GM12878 (cell line): ENCODE data around the gene EPB41L1. TPM values are rescaled to one million over a fixed set of nuclear protein-coding genes. Genes with fewer than 3 reads are reported as not detected.

Experiments
- ATAC-seq: fragments of 200-7000 bp; cut with Tn5 transposase; 3 replicates; pipeline ENCODE4 v1.9.1; 2020; ENCODE audit warnings: mild to moderate bottlenecking, moderate library complexity
- BruUV-seq: library from RNA; stranded (reverse); fragments of 400-500 nt; replicated peaks from 2 replicates; lab custom pipeline; 2021; lab: Mats Ljungman, UMichigan
- CTCF ChIA-PET: fragments of 300-600 bp; sonication (Branson Sonifier 250); formaldehyde crosslinking; extraction: SDS; loops from one replicate; lab custom pipeline; 2021; ENCODE audit warnings: inconsistent platforms; lab: Yijun Ruan, JAX
- POLR2A ChIA-PET: fragments of 350-600 bp; formaldehyde crosslinking; extraction: SDS; loops from one replicate; lab custom pipeline; 2021; ENCODE audit warnings: inconsistent platforms; lab: Charles Lee
- RAD21 ChIA-PET: fragments of 300-600 bp; sonication (Branson Sonifier 250); formaldehyde crosslinking; loops from one replicate; lab custom pipeline; 2023; ENCODE audit warnings: antibody characterized with exemption; ENCODE audit not compliant: unreplicated experiment; lab: Charles Lee
- SMC1A ChIA-PET: fragments of 300-600 bp; sonication (Branson Sonifier 250); formaldehyde crosslinking; loops from one replicate; lab custom pipeline; 2023; ENCODE audit not compliant: unreplicated experiment, uncharacterized antibody; lab: Charles Lee
- DNase-seq: peaks from one replicate; pipeline ENCODE4 v3.0.0-alpha.2; 2011; ENCODE audit warnings: low read depth, low spot score
- FAIRE-seq: peaks from 3 replicates; lab custom pipeline; 2011; peaks lifted over from hg19 to GRCh38; lab: Jason Lieb, UNC
- H2AFZ ChIP-seq: 2 replicates; pipeline ENCODE4 v1.6.0; 2011; ENCODE audit warnings: low read depth, low read length, control low read depth; ENCODE audit not compliant: control insufficient read depth
- H3K27ac ChIP-seq: 2 replicates; pipeline ENCODE4 v1.5.1; 2011; ENCODE audit warnings: control low read depth; ENCODE audit not compliant: control insufficient read depth, insufficient read depth
- H3K27me3 ChIP-seq, 2 experiments: replicated peaks in 1 of 2; 2 replicates each; pipeline versions ENCODE4 v1.6.0 to v1.6.1; 2011; ENCODE audit warnings: low read length in 1 of 2; ENCODE audit not compliant: control insufficient read depth in 2 of 2, insufficient read depth in 2 of 2
- H3K36me3 ChIP-seq, 2 experiments: 2 replicates each; pipeline ENCODE4 v1.5.1; 2011; ENCODE audit warnings: low read length in 1 of 2; ENCODE audit not compliant: control insufficient read depth in 2 of 2, insufficient read depth in 2 of 2
- H3K4me1 ChIP-seq: 2 replicates; pipeline ENCODE4 v1.6.1; 2011; ENCODE audit warnings: mild to moderate bottlenecking, low read length, moderate library complexity, mixed read lengths; ENCODE audit not compliant: control insufficient read depth, insufficient read depth
- H3K4me2 ChIP-seq: 2 replicates; pipeline ENCODE4 v1.6.0; 2011; ENCODE audit warnings: control low read depth; ENCODE audit not compliant: control insufficient read depth, insufficient read depth
- H3K4me3 ChIP-seq: fragments of 200-600 bp; sonication (generic); 2 replicates; pipeline ENCODE4 v1.5.1; 2016
- H3K79me2 ChIP-seq: 2 replicates; pipeline ENCODE4 v1.6.0; 2011; ENCODE audit warnings: low read length; ENCODE audit not compliant: control insufficient read depth, insufficient read depth
- H3K9ac ChIP-seq: 2 replicates; pipeline ENCODE4 v1.8.0; 2011; ENCODE audit warnings: low read length, control low read depth, mixed read lengths; ENCODE audit not compliant: control insufficient read depth, insufficient read depth
- H3K9me3 ChIP-seq: replicated peaks from 3 replicates; pipeline ENCODE4 v1.5.1; 2011; ENCODE audit warnings: mild to moderate bottlenecking, low read length; ENCODE audit not compliant: control insufficient read depth, insufficient read depth
- H4K20me1 ChIP-seq: 2 replicates; pipeline ENCODE4 v1.6.0; 2011; ENCODE audit not compliant: control insufficient read depth, insufficient read depth
- ATF3 ChIP-seq: IDR thresholded peaks from 2 replicates; pipeline ENCODE4 v1.6.1; 2011; ENCODE audit warnings: low read depth, mild to moderate bottlenecking, low read length, moderate library complexity, borderline replicate concordance; ENCODE audit errors: extremely low read depth
- BRCA1 ChIP-seq: IDR thresholded peaks from 2 replicates; pipeline ENCODE4 v1.6.1; 2011; ENCODE audit warnings: low read depth, low read length, improper control_type of control experiment
- CBFB ChIP-seq: IDR thresholded peaks from 2 replicates; pipeline ENCODE4 v1.6.1; 2016; ENCODE audit warnings: antibody characterized with exemption, low read depth
- EP300 ChIP-seq, 2 experiments: fragments of 150-350 bp in 1 of 2; IDR thresholded peaks; 2 replicates each; pipeline ENCODE4 v1.6.1; 2011 to 2012; ENCODE audit warnings: low read depth in 2 of 2, low read length in 2 of 2, borderline replicate concordance in 1 of 2, improper control_type of control experiment in 1 of 2, inconsistent platforms in 1 of 2; ENCODE audit not compliant: control insufficient read depth in 1 of 2
- FOXM1 ChIP-seq: IDR thresholded peaks from 2 replicates; pipeline ENCODE4 v1.6.1; 2012; ENCODE audit warnings: low read depth, mild to moderate bottlenecking, inconsistent platforms, low read length, moderate library complexity
- IRF4 ChIP-seq: IDR thresholded peaks from 2 replicates; pipeline ENCODE4 v1.6.1; 2011; ENCODE audit warnings: low read depth, low read length
- RELB ChIP-seq: fragments of 450-650 bp; IDR thresholded peaks from 2 replicates; pipeline ENCODE4 v1.6.1; 2017; ENCODE audit warnings: low read depth, mild to moderate bottlenecking, moderate library complexity
- SMAD5 ChIP-seq: IDR thresholded peaks from 2 replicates; pipeline ENCODE4 v1.6.1; 2016; ENCODE audit warnings: antibody characterized with exemption, low read depth
- YBX1 ChIP-seq: fragments of 450-650 bp; IDR thresholded peaks from 2 replicates; pipeline ENCODE4 v1.6.1; 2016; ENCODE audit warnings: antibody characterized with exemption
- ZBTB4 ChIP-seq: fragments of 450-650 bp; formaldehyde crosslinking; IDR thresholded peaks from 2 replicates; pipeline ENCODE4 v1.4.0; 2022; ENCODE audit warnings: mild to moderate bottlenecking, moderate library complexity
- WGBS: methylation state at CpG from one replicate; pipeline ENCODE4 v1.1.6; 2016; ENCODE audit warnings: low lambda C conversion rate; ENCODE audit not compliant: insufficient replicate concordance, insufficient coverage; ENCODE audit errors: missing lambda C conversion rate; 5-methylcytosine and 5-hydroxymethylcytosine counted together
- in situ Hi-C: fragments of 300-500 bp; cut with MboI; formaldehyde crosslinking; loops from 9 replicates; pipeline ENCODE4 v1.14.3; 2018; ENCODE audit warnings: mixed read lengths
- intact Hi-C: fragments of 100-400 bp; cut with micrococcal nuclease; formaldehyde crosslinking; loops from one replicate; pipeline ENCODE4 v1.14.2; 2022; ENCODE audit not compliant: unreplicated experiment
- polyA plus RNA-seq, 11 experiments: library from polyadenylated mRNA; depleted of rRNA in 4 of 11; unstranded in 6 of 11; stranded (reverse) in 5 of 11; fragments of >200 nt; fragmentation: Nextera tagmentation in 4 of 11; fragmentation: Illumina TruSeq in 1 of 11; extraction: Ambion mirVana in 4 of 11; extraction: Trizol in 1 of 11; gene quantifications; 1 replicate in 1 of 11; 2 replicates in 10 of 11; pipeline versions ENCODE4 v1.2.1 to v1.2.3, GENCODE V29; 2011 to 2016; ENCODE audit warnings: inconsistent platforms in 2 of 11, missing spikeins in 2 of 11, low read depth in 1 of 11
- total RNA-seq, 4 experiments: library from RNA; depleted of rRNA in 3 of 4; stranded (reverse); fragments of >200 nt in 3 of 4; fragmentation: Illumina TruSeq in 1 of 4; extraction: Trizol in 1 of 4; gene quantifications; 2 replicates each; pipeline versions ENCODE4 v1.2.1 to v1.2.3, GENCODE V29; 2013 to 2021
- TF ChIP-seq, protein P1 (sequence below): fragments of 450-650 bp; IDR thresholded peaks from 2 replicates; pipeline ENCODE4 v1.6.1; 2017; ENCODE audit warnings: mild to moderate bottlenecking, moderate library complexity

EPB41L1 gene
- total and polyA plus RNA-seq, 10 of the 15 experiments (the other 5 are each of a cell fraction or from before 2014, with no cell fraction given), result 0.08 to 3.2 (median 0.31) TPM

DNA sequence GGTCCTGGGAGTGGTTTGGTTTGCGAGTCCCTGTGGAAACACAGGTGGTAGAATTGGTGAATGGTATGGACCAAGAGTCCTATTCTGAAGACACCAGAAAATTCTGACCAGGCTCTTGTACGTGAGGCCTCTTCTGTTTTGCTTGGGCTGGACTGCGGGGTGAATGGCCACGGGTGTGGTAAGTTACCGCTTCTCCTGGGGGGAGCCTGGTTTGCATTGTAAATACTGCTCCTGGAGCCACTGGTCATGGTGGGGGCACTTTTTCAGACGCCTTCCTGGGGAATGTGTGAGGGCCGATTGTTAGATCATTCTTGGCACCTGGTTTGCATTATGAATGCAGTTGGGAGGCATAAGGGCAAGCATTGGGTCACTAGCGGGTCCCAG, 25.4 kb upstream of the EPB41L1 start:
- SMC1A ChIA-PET, result interaction anchor here (1.0 kb wide), 1 partner anchor 9 kb away, joined by 3 read pairs; no protein-coding TSS in a partner anchor
- no TSS peak for BruUV-seq
- H3K27ac ChIP-seq, result no peak overlapping the region
- no peak overlapping the region for H3K4me2 ChIP-seq
- 17% methylated on average over 8 of the region's 8 CpGs for WGBS
- H3K36me3 ChIP-seq, result no peaks in the 10 kb centered on the region
- DNase-seq (no peak), FAIRE-seq (no peak), ATAC-seq (no peak)
- H3K79me2 ChIP-seq, result no peaks in the 10 kb centered on the region
- 0 out of 4 replicates have a peak, but pooled peaks cover 0 to 4% of the 10 kb centered on the region in 2 experiments for H3K27me3 ChIP-seq
- no peak overlapping the region for H3K4me3 ChIP-seq
- no peaks in the 10 kb centered on the region for H3K4me1 ChIP-seq
- H3K9me3 ChIP-seq, result no peaks in the 10 kb centered on the region
- CTCF ChIA-PET, result interaction anchor here (1.0 to 22.3 kb wide), 3 partner anchors 9 to 136 kb away, joined by 3 to 717 read pairs (median 24); no protein-coding TSS in a partner anchor
- H3K9ac ChIP-seq, result no peak overlapping the region
- H4K20me1 ChIP-seq, result no peaks in the 10 kb centered on the region
- TF ChIP-seq SMAD5 (no peak), RELB (no peak), YBX1 (no peak), ATF3 (no peak), ZBTB4 (CRISPR knock-in tag) (no peak), BRCA1 (no peak), IRF4 (no peak), FOXM1 (no peak), EP300 (IDR thresholded peaks at IDR 0.05; ENCODE audit: borderline replicate concordance in 1 of 2, control insufficient read depth in 1 of 2, low read depth in 2 of 2, low read length in 2 of 2) (no peak), CBFB (no peak)
- TF ChIP-seq, protein P1, sequence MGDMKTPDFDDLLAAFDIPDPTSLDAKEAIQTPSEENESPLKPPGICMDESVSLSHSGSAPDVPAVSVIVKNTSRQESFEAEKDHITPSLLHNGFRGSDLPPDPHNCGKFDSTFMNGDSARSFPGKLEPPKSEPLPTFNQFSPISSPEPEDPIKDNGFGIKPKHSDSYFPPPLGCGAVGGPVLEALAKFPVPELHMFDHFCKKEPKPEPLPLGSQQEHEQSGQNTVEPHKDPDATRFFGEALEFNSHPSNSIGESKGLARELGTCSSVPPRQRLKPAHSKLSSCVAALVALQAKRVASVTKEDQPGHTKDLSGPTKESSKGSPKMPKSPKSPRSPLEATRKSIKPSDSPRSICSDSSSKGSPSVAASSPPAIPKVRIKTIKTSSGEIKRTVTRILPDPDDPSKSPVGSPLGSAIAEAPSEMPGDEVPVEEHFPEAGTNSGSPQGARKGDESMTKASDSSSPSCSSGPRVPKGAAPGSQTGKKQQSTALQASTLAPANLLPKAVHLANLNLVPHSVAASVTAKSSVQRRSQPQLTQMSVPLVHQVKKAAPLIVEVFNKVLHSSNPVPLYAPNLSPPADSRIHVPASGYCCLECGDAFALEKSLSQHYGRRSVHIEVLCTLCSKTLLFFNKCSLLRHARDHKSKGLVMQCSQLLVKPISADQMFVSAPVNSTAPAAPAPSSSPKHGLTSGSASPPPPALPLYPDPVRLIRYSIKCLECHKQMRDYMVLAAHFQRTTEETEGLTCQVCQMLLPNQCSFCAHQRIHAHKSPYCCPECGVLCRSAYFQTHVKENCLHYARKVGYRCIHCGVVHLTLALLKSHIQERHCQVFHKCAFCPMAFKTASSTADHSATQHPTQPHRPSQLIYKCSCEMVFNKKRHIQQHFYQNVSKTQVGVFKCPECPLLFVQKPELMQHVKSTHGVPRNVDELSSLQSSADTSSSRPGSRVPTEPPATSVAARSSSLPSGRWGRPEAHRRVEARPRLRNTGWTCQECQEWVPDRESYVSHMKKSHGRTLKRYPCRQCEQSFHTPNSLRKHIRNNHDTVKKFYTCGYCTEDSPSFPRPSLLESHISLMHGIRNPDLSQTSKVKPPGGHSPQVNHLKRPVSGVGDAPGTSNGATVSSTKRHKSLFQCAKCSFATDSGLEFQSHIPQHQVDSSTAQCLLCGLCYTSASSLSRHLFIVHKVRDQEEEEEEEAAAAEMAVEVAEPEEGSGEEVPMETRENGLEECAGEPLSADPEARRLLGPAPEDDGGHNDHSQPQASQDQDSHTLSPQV, result no peak
- intact Hi-C loops (no loop called here), in situ Hi-C loops (no loop called here)
- RAD21 ChIA-PET, result interaction anchor here (1.2 kb wide), 1 partner anchor 136 kb away, joined by 3 read pairs; no protein-coding TSS in a partner anchor
- POLR2A ChIA-PET, result interaction anchor here (0.7 kb wide), 1 partner anchor 1325 kb away, joined by 7 read pairs; no protein-coding TSS in a partner anchor
- no peak overlapping the region for H2AFZ ChIP-seq
